Measurements from ENCODE around the gene PPFIA1.

The PPFIA1 gene

GRCh38 chr11:70296681-70297080 is 26.2 kb downstream of the PPFIA1 start:
- no peak for TF ChIP-seq CTCF (IDR thresholded peaks at IDR 0.05; ENCODE audit: insufficient read depth, missing control alignments)
- DNase-seq (ENCODE audit: insufficient read length, low spot score) = no peak
- no peak for FAIRE-seq

GRCh38 chr11:70297341-70297740 is 26.9 kb downstream of the PPFIA1 start:
- TF ChIP-seq CTCF (IDR thresholded peaks at IDR 0.05; ENCODE audit: insufficient read depth, missing control alignments) = no peak
- no peak for FAIRE-seq
- no peak for DNase-seq (ENCODE audit: insufficient read length, low spot score)

- FAIRE-seq (no peak), DNase-seq (ENCODE audit: insufficient read length, low spot score) (no peak)
- no peak for TF ChIP-seq CTCF (IDR thresholded peaks at IDR 0.05; ENCODE audit: insufficient read depth, missing control alignments)
Observed at GRCh38 chr11:70298243-70298915, 27.9 kb downstream of the PPFIA1 start.

GRCh38 chr11:70299636-70300035 is 29.1 kb downstream of the PPFIA1 start:
- no peak for TF ChIP-seq CTCF (IDR thresholded peaks at IDR 0.05; ENCODE audit: insufficient read depth, missing control alignments)
- DNase-seq (ENCODE audit: insufficient read length, low spot score) (no peak), FAIRE-seq (no peak)

- FAIRE-seq (no peak), DNase-seq (ENCODE audit: insufficient read length, low spot score) (no peak)
- no peak for TF ChIP-seq CTCF (IDR thresholded peaks at IDR 0.05; ENCODE audit: insufficient read depth, missing control alignments)
Observed at GRCh38 chr11:70301191-70301590, 30.7 kb downstream of the PPFIA1 start.

- TF ChIP-seq CTCF (IDR thresholded peaks at IDR 0.05; ENCODE audit: insufficient read depth, missing control alignments) = no peak
- FAIRE-seq (no peak), DNase-seq (ENCODE audit: insufficient read length, low spot score) (no peak)
Observed at GRCh38 chr11:70301721-70302418, 31.4 kb downstream of the PPFIA1 start.

GRCh38 chr11:70302419-70302752 is 31.9 kb downstream of the PPFIA1 start:
- FAIRE-seq (no peak), DNase-seq (ENCODE audit: insufficient read length, low spot score) (no peak)
- no peak for TF ChIP-seq CTCF (IDR thresholded peaks at IDR 0.05; ENCODE audit: insufficient read depth, missing control alignments)
